ENCODE data around the gene FAT1.

Gene FAT1

DNA sequence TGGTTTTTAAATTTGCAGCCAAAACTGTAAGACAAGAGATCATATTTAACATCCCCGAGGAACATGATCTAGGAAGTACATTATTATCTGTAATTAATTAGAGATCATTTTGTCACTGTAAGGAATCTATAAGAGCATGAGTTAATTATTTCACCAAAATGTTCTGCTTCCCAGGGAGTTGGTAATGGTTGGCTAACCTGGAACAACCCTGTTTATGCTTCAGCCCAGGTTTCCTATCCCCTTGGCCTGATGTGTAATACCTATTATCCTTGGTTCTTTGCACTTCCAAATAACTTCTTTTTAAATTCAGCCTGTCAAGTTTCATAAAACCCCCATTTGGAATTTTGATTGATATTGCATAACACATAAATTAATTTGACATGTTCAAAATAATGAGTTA is 161.9 kb downstream of the FAT1 start:
- TF ChIP-seq, protein P1, sequence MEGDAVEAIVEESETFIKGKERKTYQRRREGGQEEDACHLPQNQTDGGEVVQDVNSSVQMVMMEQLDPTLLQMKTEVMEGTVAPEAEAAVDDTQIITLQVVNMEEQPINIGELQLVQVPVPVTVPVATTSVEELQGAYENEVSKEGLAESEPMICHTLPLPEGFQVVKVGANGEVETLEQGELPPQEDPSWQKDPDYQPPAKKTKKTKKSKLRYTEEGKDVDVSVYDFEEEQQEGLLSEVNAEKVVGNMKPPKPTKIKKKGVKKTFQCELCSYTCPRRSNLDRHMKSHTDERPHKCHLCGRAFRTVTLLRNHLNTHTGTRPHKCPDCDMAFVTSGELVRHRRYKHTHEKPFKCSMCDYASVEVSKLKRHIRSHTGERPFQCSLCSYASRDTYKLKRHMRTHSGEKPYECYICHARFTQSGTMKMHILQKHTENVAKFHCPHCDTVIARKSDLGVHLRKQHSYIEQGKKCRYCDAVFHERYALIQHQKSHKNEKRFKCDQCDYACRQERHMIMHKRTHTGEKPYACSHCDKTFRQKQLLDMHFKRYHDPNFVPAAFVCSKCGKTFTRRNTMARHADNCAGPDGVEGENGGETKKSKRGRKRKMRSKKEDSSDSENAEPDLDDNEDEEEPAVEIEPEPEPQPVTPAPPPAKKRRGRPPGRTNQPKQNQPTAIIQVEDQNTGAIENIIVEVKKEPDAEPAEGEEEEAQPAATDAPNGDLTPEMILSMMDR (IDR thresholded peaks at IDR 0.05; ENCODE audit: low read depth, low read length, missing control alignments): no peak
- no peak overlapping the region for H3K4me3 ChIP-seq (ENCODE audit: low read depth, low read length)
- DNase-seq (ENCODE audit: low read depth): no peak
- in situ Hi-C loops (cut with HindIII; ENCODE audit: low sequenced_read_pairs): no loop called here

DNA sequence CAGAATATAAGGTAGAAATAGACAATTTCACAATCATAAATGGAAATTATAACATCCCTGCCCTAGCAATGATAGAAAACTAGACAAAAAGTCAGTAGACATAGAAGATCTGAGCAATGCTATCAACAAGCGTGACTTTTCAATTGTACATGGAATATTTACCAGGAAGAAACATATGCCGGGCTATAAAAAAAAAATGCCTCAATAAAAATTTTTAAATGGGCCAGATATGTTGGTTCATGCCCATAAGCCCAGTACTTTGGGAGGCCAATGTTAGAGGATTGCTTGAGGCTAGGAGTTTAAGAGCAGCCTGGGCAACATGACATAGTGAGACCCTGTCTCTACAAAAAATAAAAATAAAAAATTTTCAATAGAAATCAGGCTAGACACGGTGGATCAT is 163.0 kb downstream of the FAT1 start:
- DNase-seq (ENCODE audit: low read depth): no peak
- in situ Hi-C loops (cut with HindIII; ENCODE audit: low sequenced_read_pairs): no loop called here
- no peak overlapping the region for H3K4me3 ChIP-seq (ENCODE audit: low read depth, low read length)
- TF ChIP-seq, protein P1 (IDR thresholded peaks at IDR 0.05; ENCODE audit: low read depth, low read length, missing control alignments): no peak

DNA sequence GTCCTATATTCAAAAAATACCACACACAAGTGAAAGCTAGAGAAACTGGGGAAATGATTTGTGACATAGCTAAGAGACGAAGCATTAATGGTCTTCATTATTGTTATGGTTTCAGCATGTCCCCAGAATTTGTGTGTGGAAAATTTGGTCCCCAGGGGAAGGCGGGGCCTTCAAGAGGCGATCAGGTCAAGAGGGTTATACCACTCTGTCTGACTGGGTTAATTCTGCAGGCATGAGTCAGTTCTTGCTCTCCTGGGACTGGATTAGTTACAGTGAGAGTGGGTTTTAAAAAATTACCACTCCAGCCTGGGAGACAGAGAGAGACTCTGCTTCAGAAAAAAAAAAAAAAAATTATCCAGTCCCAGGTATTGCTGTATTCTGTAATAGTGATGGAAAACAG is 166.2 kb downstream of the FAT1 start:
- in situ Hi-C loops (cut with HindIII; ENCODE audit: low sequenced_read_pairs): no loop called here
- H3K4me3 ChIP-seq (ENCODE audit: low read depth, low read length): no peak overlapping the region
- TF ChIP-seq, protein P1 (IDR thresholded peaks at IDR 0.05; ENCODE audit: low read depth, low read length, missing control alignments): no peak
- no peak for DNase-seq (ENCODE audit: low read depth)

DNA sequence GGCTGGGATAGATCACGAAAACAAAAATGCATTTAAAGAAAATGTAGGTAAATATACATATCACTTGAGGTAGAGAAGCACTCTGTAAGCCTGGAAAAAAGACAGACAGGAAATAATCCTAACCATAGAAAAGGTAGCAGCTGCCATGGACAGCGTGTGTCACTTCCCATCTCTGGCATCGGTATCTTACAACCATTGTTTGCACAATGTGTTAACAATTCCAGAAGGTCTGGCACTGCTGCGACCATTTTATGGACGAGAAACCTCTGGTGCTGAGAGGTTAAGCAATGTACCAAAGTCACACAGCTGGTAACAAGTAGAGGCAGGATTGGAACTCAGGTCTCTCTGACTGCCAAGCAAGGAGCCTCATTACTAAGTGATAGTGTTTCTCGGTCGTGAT is 166.6 kb downstream of the FAT1 start:
- in situ Hi-C loops (cut with HindIII; ENCODE audit: low sequenced_read_pairs): no loop called here
- TF ChIP-seq, protein P1 (IDR thresholded peaks at IDR 0.05; ENCODE audit: low read depth, low read length, missing control alignments): no peak
- no peak for DNase-seq (ENCODE audit: low read depth)
- H3K4me3 ChIP-seq (ENCODE audit: low read depth, low read length): no peak overlapping the region

DNA sequence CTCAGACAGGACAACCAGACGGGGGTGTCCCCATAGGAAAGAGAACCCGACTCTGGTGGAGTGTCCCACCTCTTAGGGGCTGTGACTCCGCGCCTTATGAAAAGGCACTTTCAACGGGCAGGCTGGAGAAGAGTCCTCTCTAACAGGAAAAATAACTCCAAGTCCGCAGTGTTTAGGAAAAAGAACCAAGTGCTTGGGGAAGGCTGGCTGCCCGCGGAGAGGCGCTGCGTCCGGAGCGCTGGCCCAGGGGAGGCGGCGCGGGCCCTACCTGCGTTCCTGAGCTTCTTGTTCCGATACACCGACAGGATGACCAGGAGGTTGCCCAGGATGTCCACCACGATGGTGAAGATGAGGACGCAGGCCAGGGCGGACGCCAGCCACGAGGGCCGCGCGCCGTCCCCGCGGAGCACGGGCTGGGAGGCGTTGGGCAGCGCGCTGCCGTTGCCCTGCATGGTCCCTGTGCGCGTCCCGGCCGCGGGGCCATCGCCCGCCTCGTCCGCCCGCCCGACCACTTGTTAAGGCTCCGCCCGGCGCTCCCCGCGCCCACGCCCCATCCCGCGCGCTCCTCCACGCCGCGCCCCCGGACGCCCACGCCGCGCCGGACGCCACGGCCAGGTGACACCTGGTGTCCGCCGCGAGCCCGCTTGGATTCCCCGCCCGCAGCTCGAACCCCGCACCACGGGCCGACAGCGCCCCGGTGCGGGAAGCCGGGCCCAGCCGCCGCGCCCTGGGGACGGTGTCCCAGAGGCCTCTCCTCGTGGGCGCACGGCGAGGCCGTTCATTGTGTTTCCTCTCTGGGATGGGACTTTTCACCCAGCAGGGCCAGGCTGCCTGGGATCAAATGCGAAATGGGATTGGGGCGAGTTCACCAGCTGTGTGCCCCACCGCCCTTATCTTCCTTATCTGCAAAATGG is 168.5 kb downstream of the FAT1 start, which contains the start of gene MTNR1A:
Gene MTNR1A, minus strand, starts transcription at position 654 of the 914 bp plus-strand sequence. Its CDS starts 202 bp downstream, at position 452.
- no peak for DNase-seq (ENCODE audit: low read depth)
- TF ChIP-seq, protein P1 (IDR thresholded peaks at IDR 0.05; ENCODE audit: low read depth, low read length, missing control alignments): peak; percentile 0
- peak within 1 kb of the TSS; percentile 43 for H3K4me3 ChIP-seq (ENCODE audit: low read depth, low read length)
- in situ Hi-C loops (cut with HindIII; ENCODE audit: low sequenced_read_pairs): no loop called here

DNA sequence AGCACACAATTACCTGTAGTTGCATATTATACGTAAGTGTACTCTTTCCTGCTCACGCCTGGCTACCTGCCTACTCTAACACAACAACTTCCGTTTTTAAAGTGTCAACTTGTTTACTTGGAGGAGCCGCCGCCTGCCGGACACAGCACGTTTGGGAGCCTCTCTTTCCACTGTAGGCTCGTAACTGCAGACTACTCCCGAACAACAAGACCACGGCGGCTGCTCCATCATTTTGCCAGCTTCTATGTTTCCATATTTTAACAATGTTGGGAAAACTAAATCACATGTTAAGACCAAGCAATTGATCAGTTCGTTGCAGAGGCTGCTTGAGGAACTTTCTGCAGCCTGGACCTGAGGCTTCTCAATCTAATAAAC is 169.1 kb downstream of the FAT1 start:
- TF ChIP-seq, protein P1 (IDR thresholded peaks at IDR 0.05; ENCODE audit: low read depth, low read length, missing control alignments): no peak
- DNase-seq (ENCODE audit: low read depth): no peak
- H3K4me3 ChIP-seq (ENCODE audit: low read depth, low read length): peak overlapping the region; percentile 43
- in situ Hi-C loops (cut with HindIII; ENCODE audit: low sequenced_read_pairs): no loop called here

Data from astrocyte of the cerebellum (primary cell).